NCI-H2107 treated with DMSO at 0.1 percent for 48 hours (cell line): ENCODE data around the gene VSIG10L.
A peak's percentile ranks its signal among the peaks of the same experiment; 100 is the strongest.

Experiments used
- DNase-seq: peaks from one replicate; lab custom pipeline; 2025; ENCODE audit not compliant: unreplicated experiment; lab: John Stamatoyannopoulos, UW

The VSIG10L gene

DNA sequence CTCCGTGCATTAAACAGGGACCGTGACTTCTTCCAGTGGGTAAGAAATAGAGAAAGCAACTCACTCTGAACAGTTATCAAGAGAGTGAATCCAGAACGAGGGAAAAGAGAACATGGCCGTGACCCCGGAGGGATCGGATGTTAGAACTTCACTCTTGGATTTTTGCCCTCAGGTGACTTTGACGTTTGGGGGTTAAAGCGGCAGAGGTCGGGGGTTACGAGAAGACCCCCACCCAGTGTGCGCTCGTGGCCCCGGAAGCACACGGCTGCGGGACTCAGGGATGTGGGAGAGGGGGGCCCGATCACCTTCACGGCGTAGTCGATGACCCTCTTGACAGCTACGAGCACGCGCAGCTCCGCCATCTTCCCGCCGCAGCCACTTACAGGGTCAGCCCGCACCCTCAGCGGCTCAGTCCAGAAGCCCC, 24.0 kb upstream of the VSIG10L start, which contains the start of gene ETFB:
Gene ETFB (minus strand): TSS at position 424 of the 424 bp plus-strand sequence. CDS start 62 bp downstream, at position 362.
- DNase-seq, result no peak

DNA sequence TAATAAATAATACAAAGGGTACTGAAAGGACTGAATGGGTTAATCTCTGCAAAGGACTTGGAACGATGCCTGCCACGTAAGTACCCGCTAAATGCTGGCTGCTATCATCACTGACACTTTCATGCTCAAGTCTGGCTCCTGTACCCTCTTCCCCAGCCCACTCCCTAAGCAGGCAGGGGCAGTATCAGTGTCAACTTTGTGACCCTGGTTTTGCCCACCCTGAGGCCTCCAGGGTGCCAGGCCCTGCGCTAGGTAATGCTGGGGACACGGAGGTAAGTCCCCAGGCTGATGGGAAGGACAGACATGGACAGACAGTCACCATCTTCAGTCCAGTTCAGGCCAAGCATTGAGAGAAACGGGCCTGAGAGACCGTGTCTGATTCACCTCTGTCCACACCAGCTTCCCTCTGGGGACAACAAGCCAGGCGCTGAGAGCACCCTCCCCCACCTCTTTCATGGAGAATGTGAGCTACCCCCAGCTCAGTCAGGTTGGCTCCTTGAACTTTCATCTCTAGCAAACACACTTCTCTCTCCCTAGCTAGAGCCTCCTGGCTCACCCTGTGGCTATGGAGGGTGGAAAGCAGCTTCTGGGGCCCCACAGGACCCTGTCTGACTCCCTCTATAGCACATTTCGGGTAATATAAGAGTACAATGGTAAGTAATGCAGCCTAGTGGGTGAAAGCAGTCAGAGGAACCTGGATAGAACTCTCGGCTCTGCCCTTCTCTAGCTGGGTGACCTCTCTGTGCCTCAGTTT, 23.4 kb upstream of the VSIG10L start:
- DNase-seq, result peak; percentile 22

DNA sequence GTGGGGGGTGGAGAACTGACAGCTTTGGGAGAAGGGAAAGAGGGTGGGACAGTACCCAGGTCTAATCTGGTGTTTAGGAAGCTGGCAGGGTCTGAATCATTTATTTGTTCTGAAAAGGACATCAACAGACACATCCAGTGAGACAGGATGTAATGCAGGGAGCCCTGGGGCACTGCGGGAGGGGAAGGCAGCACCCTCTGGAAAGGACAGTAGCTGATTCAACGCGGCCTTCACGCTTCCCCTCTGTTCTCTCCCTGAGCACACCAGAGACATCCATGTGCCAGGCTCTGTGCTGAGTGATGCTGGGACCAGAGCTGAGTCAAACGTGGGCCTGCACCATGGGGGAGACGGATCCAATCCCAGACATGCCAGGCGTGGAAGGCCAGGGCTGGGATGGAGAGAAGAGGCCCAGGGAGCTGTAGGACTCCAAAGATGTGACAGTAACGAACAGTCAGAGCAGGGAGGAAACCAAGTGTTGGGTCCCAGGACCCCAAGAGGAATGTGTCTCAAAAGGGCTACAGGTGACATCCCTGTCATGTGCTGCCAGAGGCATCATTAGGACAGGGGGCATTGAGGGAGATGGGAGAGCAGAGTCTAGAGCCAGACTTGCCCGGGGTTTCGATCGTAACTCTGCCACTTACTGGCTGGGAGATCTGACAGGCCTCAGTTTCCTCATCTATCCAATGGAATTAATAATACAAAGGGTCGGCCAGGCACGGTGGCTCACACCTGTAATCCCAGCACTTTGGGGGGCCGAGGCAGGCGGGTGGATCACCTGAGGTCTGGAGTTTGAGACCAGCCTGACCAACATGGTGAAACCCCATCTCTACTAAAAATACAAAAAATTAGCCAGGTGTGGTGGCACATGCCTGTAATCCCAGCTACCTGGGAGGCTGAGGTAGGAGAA, 22.5 kb upstream of the VSIG10L start:
- DNase-seq, result no peak

DNA sequence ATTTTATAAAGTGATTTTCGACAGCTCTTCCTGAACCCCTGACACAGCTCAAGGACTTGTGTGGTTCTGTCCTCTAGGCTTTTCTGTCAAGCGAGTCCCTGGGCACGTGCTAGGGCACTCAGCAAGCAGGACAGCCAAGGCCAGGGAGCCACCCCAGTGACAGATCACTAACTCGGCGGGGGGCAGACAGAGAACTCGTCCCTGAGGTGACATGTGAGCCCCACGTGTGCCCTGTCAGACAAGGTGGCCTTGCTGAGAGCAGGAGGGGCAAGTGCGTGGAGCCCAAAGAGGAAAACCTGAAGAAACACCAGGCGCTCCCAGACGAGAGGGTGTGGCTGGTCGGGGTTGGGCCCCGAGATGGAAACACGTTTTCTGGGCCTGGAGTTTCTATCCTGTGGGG, 19.3 kb upstream of the VSIG10L start:
- no peak for DNase-seq

DNA sequence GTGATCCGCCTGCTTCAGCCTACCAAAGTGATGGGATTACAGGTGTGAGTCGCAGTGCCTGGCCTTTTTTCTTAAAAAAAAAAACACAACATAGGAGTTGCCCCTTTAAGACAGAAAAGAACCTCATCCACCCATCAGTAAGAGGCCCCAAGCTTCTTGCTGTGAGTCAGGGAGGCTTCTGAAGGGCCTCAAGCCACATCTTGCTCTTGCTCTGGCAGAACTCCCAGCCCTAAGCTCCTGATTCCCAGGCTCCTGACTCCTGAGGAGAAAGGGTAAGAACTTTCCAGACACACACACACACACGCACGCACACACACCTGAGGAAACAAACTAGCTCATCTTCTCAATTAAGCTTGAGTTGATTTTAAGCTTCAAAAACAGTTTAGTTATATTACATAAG, 17.4 kb upstream of the VSIG10L start:
- no peak for DNase-seq

DNA sequence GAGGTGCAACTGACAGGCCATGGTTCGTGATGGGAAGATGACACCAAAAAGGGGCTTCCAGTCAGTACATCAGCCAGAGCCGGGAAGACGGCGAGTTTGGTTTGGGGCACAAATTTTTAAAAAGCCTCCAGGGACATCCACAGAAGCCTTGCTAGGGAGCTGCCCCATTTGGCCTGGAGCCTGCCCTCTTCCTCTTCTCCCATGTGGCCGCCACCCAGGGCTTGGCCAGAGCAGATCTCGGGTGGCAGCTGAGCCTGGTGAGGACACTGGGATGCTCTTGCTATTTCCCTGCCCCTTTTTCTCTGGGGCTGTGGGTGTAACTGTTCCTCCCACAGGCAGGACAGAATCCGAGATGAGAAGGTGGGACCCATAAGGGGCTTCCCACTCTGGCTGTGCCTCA, 16.0 kb upstream of the VSIG10L start:
- no peak for DNase-seq

DNA sequence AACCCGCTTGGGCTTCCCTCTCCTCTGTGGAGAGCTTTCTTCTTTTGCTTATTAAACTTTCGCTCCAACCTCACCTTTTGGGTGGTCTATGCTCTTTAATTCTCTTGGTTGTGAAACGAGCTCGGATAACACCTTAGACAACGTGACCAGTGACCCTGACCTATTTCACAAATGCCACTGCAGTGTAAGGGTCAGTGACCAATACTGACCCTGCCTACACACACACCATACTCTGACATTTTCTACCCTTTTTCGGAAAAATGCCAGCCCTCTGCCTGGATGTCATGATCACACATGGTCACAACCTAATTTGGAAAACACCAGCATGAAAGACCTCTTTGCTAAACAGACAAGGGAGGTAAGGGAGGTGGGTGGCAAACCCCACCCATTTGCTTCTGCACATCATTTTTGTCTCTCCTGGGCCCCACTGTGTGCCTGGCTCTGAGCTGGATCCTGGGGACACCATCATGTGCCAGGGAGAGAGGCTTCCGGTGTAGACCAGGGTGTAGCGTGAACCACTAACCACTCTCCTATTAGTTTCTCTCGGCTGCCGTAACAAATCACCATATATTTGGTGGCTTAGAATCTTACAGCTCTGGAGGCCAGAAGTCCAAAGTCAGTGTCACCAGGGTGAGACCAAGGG, 14.3 kb upstream of the VSIG10L start:
- no peak for DNase-seq

DNA sequence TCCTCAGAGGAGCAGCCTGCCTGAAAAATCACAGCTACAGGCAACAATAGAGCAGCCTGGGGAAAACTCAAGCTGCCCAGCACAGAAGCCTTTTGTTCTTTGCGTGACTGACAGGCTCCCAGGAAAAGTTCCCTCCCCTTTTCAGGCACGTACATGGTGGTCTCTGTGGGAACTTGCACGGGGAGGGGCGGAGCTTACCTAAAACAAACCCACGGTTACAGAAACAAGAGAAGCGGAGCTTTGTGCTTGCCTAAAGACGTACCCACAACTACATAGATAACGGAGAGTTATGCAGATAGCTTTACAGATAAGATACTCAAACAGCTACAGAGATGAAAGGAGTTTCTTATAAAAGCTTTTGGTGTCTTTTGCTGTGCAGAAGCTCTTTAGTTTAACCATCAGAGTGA, 12.8 kb upstream of the VSIG10L start:
- no peak for DNase-seq

DNA sequence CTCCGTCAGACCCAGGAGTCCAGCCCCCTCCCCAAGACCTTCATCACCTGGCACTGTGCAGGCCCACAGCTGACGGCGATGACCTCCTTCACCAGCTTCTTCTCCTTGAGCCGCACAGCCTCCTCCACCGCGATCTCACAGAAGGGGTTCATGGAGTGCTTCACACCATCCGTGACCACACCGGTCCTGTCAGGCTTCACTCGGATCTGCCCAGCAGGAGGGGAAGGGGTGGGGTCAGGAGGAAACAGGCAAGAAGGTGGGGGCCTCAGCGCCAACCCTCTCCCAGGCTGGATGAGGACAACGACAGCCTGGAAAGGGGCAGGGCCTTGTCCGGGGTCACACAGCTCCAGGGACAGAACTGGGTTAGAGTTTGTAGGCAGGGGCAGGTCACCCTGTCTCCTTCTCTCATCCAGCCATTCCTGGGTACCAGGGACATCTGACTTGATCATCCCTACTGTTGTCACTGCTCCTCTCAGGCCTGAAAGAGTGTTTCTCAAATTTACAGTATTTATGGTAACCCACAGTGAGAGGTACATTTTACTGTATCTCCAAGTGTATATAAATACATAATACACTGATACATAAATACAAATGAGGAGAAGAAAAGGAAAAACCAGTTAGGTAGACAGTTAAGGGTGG, 12.3 kb upstream of the VSIG10L start:
- DNase-seq, result no peak

DNA sequence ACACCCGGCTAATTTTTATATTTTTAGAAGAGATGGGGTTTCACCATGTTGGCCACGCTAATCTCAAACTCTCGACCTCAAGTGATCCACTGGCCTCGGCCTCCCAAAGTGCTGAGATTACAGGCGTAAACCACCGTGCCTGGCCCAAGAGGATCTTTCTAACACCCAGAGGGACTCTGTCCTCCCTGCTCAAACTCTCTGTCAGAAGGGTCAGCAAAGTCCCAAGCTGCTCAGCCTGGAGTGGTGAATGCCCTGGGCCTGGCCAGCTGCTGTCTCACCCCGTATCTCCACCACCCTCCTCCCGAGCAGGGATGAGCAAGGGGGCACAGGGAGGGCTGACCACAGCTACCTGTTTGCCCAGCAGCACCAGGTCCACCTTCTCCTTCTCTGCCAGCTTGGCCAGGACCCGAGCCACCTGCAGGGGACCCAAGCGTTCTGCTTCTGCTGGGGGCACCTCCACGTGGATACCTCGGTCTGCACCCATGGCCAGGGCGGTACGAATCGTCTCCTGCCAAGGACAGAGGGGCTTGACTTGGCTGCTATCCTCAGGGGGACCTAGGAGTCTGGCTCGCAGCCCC, 10.9 kb upstream of the VSIG10L start:
- no peak for DNase-seq

DNA sequence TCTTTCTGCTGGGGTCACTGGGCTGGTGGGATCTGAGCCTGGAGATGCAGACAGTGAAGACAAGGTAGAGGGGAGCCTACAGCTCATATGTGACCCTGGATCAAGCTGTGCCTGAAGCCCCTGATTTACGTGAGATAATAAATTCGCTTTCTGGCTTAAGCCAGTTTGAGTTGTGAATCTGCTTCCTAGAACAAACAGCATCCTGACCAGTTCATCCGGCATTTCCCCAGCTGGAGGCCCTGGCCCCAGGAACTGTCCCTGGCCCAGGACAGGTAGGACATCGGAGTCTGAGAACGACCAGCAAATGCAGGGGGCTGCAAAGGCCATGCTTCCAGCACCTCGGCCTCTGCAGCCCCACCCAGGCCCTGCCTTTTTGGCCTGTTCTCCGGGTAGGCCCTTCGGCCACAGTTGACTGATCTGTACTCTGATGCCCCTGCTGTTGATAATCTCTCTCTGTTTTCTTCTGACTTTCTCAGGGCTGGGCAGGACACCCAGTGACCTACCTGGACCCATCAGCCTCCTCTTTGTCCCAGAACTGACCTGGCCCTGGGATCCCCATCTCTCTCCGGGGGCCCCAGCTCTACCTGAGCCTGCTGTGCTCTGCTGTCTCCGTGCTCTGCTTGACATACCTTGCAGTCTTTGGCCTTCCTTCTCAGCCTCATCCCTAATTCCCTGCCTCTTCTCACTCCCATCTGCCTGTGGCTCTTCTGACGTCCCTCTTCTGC, 9.5 kb upstream of the VSIG10L start:
- no peak for DNase-seq

DNA sequence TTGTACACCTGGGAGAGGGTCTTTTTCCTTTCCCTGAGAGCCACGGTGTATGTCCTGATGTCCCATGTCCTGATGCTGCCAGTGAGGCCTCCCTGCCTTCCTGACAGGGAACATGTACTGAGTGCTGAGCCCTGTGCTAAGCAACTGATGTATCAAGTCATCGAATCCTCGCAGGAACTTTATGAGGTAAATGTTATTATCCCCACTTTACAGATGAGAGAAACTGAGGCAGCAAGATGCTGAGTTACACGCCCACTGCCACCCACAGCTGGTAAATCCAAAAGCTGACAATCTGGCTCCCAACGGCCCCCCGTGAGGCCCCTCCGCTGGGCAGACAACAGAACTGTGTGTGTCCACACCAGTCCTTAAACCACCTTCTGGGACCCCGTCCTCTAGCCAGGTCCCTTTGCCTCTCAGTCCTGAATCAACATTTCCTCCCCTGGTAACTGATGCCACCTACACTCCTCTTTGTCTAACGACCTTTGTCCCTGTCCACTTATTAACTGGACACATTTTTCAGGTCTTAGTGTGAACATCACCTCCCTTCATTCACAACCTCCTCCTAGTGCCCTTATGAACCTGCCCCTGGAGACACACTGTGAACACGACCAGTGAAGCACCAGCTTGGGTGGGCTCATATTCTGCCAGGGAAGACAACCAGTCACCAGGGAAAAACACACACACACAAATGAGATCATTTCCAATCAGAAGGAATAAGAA, 5.4 kb upstream of the VSIG10L start:
- no peak for DNase-seq

DNA sequence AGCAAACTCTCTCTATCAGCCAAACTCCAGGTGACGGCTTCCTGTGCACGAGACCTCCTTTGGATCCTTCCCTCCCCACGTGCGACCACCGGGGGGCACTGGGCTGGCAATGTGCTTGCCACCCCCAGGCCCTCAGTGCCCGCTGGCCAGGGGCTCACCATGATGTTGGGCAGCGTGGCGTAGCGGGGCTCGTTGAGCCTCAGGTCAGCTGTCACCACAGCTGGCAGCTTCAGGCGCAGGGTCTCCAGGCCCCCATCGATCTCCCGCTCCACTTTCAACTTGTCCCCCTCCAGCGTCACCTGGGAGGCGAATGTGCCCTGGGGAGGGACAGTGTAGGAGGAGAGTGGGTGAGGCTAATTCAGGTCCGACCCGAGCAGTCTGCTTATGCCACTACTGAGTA, 4.8 kb upstream of the VSIG10L start:
- DNase-seq, result no peak

DNA sequence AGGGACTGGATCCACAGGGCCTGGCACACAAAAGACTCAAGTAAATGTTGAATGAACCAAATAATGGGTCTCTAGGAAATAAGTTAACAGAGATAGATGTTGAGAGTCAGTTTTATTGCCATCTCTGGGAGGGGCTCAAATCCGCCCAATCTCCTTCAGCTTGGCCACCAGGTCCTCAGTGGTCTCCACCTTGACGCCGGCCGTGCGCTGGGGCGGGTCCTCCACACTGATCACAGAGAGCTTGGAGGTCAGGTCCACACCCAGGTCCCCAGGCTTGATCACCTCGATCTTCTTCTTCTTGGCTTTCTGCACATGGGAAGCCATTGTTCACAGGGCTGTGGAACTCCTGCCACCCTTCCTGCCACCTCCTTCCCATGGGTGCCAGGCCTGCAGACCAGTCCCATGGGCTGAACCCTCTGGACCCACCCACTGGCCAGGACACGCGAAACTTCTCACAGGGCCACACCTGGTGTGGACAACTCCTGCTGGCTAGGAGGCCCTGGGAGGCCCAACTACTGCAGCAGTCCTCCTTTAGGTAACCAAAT, 3.2 kb upstream of the VSIG10L start:
- no peak for DNase-seq

DNA sequence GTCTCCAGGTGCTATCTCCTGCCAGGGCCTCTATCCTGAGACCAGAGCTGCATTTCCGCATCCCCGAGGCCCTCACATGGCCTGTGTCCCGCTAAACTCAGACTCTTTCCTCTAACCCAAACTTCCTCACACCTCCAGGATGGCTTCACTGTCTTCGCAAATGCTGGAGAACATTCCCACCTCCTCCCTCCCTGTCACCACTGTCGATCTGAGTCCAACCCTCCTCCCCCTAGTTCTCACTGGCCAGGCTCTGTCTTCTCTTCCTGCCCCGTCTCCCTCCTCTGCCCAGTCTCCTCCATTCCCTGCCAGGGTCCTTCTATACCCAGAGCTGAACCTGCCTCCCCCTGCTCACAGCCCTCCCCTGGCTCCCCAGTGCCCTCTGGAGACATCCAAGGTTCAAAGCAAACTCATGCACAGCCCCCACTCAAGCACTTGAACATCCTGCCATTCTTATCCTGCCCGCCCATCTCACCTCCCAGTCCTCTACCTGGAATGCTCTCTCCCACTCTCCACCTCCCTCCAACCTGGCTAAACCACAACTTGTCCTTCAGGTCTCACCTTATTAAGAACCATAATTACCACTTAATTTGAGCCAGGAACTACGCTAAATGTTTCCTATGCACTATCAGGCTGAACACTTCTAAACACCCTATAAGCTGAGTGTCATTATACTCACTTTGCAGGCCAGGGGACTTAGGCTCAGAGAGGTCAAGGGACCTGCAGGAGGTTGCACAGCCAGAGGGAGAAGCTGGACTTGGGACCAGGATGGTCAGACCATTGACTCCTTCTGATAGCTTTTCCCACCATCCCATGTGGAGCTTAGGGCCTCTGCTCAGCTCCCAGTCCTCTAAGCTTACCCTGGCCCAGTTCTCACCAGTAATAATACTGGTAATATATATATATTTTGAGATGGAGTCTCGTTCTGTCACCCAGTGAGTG, 961 bp upstream of the VSIG10L start:
- DNase-seq, result no peak

DNA sequence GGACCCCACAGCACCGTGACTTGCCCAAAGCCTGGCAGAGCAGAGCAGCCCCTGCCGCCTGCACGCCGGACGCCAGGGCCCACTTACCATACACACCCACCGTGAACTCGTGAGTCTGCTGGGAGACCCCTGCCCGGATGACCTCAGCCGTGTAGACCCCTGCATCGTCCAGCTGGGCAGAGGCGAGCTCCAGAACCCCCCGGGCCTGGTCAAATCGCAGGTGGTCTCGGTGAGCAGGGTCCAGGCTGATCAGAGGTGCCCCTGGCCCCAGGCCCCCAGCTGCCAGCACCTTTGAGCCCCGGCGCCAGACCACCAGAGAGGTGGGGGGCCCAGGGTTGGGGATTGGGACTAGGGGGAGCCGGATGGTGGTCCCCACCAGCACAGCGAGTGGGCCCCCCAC, 873 bp downstream of the VSIG10L start:
- no peak for DNase-seq

DNA sequence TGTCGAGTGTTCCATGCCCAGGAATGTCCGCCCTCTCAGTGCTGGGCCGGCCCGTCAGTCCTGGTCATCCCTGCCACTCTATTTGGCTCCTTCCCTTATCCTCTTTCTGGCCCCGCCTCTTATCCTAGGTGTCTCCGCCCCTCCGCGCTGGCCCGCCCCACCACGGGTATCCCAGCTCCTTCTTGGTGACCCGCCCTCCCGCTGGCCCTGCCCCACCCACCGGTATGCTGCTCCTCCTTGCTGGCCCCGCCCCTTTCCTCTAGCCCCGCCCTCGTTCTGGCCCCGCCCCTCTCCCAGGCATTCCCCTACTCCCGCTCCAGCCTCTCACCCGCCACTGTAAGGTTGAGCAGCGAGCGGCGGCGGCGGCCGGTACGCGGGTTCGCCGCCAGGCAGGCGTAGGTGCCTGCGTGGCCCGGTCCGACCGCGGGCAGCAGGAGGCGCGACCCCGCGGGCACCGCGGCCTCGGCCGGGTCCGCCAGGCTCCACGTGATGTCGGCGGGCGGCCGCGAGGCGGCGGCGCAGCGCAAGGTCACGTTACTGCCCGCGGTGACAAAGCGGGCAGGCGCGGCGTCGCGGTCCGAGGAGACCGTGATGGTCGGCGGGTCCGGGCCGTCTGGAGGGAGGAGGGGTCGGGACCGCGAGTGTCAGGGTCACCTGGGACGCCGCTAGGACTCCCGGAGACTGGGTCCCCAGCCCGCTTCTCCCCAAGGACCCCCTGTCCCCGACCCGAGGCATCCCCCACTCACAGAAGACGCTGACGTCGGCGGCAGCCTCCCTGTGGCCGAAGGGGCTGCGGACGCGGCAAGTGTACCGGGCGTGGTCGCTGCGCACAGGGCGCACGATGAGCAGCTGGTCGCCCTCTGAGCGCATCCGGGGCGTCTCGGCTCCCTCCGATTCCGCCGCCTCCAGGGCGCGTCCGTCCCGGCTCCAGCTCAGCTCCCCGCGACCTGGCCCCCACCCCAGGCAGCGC, 2.0 kb downstream of the VSIG10L start:
- peak; percentile 8 for DNase-seq
